GM18526 (cell line): Measurements from ENCODE around the gene CRKL.

Source experiments
- POLR2A ChIP-seq: IDR thresholded peaks from 3 replicates; pipeline ENCODE4 v1.6.1; 2011; ENCODE audit not compliant: insufficient read length; ENCODE audit errors: extremely low read depth

Gene CRKL

DNA sequence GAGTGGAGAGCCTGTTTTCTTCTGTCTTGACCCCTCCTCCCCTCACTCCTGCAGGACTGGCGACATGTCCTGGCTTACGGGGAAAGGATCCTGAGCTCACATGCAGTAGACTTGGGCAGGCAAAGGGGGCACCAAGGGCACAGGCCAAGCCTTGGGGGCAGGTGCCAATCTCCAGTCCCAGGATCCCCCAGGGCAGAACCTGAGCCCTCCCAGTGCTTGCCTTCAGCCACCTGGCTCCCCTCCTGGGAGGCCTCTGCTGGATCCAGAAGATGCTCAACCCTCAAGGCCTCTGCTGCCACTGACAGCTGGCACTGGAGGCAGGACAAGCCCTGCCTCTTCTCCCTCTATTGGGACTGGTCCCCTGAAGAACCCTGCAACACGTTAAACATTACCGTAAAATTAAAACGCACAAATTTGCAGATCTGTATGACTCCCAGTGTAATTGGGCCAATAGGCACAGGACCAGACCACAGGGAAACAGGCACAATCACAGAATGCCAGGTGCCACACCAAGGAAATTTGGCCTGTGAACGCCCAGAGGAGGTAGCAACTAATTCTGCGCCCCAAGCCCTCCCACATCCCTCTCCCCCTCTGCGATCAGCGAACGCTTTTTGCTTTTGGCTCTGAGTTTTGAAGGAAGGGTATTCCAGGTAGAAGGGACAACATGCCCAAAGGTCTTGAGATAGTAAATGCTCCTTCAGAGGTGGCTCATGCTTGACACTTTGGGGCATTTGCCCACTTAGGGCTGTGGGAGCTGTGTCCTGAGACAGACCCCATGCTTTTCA is 63.9 kb downstream of the CRKL start:
- TF ChIP-seq POLR2A: no peak

- TF ChIP-seq POLR2A: peak; percentile 97
Observed at GRCh38 chr22:20981787-20982562, 64.8 kb downstream of the CRKL start, which contains the start of gene LZTR1. Gene LZTR1, plus strand, starts transcription at chr22:20982297. Its CDS starts 75 bp downstream, at chr22:20982372.

GRCh38 chr22:20982563-20982882 is 65.3 kb downstream of the CRKL start:
- TF ChIP-seq POLR2A: no peak

DNA sequence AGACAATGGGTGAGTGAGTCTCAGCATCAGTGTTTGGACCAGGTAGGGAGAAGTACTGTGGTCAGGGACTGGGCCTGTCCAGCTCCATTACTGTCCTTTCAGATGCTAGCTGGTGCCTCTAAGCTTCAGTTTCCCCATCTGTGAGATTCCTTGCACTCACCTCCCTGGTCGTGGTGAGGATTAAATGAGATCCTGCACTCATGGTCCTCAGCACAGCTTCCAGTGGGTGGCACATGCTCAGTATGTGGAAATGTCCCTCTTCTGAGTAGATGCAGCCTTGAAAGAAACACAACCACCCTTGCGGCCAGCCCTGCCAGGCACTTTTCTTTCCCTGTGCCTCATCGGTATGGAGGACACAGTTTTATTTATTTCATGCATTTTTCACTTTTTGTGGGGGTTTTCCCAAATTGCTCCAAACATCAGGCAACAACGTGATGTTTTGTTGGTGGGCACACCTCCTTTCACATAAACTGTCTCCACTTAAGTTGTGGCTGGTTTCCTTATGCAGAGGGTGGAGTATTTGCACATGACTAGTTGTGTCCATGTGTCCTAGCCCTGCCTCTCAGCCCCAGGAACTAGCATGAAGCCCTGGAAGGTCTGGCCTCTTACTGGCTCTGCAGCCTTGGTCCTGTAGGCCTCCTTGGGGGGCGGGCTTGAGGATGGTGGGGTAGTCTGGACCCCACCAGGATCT is 66.0 kb downstream of the CRKL start:
- TF ChIP-seq POLR2A: no peak

- no peak for TF ChIP-seq POLR2A
Observed at GRCh38 chr22:20985720-20986119, 68.5 kb downstream of the CRKL start.

DNA sequence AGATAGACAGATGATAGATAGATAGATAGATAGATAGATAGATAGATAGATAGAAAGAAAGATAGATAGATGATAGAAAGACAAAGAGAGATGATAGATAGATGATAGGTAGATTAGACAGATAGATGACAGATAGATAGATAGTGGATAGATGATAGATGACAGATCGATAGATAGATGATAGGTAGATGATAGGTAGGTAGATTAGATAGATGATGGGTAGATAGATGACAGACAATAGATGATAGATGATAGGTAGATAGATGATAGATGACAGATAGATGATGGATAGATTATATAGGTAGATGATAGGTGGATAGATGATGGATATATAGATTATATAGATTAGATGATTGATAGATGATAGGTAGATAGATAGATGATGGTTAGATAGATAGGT is 69.2 kb downstream of the CRKL start:
- no peak for TF ChIP-seq POLR2A

GRCh38 chr22:20987375-20987774 is 70.2 kb downstream of the CRKL start:
- no peak for TF ChIP-seq POLR2A

- no peak for TF ChIP-seq POLR2A
Observed at GRCh38 chr22:20988573-20989322, 71.5 kb downstream of the CRKL start.

DNA sequence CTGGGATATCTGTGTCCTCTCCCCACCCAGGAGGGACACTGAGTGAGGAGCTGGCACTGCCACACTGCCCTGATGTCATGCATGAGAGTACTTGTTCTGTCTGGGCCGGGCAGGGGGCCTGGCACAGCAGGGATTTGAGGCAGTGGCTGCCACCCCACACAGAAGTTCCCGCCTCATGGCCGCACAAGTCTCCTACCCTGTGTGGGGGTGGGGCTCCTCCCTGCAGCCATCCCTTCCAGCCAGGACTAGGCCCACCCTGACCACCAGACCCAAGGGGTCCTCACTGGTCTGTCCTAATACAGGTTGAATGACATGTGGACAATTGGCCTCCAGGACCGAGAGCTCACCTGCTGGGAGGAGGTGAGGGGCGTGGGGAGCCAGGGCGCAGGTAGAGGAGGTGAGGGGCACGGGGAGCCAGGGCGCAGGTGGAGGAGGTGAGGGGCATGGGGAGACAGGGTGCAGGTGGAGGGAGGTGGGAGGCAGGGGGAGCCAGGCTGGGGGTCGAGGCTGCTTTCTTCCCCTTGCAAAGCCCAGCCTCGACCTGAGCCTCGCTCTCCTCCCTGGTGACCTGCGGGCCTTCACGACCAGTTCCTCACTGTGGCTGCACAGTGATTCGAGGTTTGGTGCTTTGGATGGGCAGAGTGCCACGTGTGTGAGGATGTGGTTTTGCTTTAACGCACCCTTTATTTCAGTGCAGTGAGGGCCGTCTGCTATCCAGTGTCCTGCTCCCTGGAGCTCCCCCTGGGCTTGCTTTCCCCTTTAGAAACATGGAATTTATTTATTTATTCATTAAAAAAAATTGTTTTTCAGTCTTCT is 72.3 kb downstream of the CRKL start:
- no peak for TF ChIP-seq POLR2A

DNA sequence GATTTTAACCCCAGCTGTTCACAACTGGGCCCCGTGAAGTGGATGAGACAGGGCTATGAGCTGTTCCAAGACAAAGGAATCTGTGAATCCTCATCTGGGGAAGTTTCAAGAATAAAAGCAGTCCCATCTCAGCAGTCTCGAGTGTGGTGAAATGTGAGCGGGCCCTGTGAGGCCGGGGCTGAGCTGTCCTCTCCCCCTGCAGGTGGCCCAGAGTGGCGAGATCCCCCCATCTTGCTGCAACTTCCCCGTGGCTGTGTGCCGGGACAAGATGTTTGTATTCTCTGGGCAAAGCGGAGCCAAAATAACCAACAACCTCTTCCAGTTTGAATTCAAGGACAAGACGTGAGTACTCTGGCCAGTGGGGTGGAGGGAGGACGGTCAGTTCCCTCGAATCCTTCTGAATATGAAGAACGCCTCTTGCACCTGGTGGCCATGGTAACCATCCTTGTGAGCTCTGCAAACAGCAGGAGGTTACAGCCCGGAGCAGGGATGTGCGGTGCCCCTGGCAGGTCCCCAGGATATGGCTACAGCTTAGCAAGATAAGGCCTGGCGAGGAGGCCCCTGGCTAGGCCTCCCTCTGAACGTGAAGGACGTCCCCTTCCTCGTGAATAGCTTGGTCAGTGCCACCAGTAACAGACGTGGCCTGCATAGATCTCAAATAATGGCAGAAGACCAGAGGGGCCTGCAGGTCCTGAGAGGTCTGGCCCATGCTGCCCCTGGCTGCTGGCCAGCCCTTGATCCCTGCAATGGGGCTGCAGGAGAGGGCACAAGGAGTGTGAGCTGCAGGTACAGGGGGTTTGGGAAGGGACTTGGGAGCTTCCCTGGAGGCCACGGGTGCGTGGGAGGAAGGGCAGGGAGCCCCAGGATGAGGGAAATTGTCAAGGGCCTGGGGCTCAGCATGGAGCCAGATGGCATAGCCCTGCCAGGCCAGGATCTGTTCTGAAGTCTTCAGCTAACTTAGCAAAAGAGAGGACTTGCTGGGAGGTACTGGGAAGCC is 73.3 kb downstream of the CRKL start:
- no peak for TF ChIP-seq POLR2A

DNA sequence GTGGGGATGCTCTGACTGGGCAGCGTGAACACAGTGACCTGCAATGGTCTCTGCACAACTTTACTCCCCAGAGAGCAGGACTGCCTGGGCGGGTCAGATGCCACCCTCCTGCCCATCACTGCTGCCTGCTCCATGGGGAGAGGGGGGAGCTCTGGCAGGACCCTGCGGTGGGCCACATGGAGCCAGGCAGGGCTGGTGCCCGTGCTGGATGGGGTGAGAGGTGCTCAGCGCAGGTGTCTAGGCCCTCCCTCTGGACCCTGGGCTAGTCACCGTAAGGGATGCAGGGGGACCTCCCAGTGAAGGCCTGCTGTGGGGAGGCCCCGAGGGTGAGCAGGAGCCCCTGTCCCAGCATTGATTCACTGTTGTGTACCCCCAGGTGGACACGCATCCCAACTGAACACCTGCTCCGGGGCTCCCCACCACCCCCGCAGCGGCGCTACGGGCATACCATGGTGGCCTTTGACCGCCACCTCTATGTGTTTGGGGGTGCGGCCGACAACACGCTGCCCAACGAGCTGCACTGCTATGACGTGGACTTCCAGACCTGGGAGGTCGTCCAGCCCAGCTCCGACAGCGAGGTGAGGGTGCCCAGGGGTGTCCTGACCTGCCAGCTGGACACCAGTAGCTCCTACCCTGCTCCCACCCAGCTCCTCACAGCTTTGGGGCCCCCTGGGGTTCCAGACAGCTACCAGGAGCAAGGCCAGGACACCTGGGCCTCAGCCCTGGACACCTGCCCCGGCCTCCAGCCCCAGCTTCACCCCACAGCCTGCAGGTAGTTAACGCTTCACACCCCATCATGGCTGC is 74.2 kb downstream of the CRKL start:
- TF ChIP-seq POLR2A: no peak

DNA sequence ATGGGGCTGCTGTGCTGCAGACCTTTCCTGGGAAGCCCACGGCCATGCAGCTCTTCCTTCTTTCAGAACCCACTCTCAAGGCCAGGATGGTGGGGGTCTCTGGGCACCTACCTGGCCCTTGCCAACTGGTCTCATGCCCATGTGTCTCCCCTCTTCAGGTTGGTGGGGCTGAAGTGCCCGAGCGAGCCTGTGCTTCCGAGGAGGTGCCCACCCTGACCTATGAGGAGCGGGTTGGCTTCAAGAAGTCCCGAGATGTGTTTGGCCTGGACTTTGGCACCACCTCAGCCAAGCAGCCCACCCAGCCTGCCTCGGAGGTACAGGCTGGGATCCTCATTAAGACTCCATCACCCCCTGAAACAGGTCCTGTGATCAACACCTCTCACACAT is 74.8 kb downstream of the CRKL start:
- no peak for TF ChIP-seq POLR2A
